ENCODE data around the gene ZNF667.

GRCh38 chr19:56400485-56400884 lies 76.7 kb downstream of the ZNF667 start:
- no peak for TF ChIP-seq EP300 (IDR thresholded peaks at IDR 0.05)
- TF ChIP-seq, protein P1, sequence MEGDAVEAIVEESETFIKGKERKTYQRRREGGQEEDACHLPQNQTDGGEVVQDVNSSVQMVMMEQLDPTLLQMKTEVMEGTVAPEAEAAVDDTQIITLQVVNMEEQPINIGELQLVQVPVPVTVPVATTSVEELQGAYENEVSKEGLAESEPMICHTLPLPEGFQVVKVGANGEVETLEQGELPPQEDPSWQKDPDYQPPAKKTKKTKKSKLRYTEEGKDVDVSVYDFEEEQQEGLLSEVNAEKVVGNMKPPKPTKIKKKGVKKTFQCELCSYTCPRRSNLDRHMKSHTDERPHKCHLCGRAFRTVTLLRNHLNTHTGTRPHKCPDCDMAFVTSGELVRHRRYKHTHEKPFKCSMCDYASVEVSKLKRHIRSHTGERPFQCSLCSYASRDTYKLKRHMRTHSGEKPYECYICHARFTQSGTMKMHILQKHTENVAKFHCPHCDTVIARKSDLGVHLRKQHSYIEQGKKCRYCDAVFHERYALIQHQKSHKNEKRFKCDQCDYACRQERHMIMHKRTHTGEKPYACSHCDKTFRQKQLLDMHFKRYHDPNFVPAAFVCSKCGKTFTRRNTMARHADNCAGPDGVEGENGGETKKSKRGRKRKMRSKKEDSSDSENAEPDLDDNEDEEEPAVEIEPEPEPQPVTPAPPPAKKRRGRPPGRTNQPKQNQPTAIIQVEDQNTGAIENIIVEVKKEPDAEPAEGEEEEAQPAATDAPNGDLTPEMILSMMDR (IDR thresholded peaks at IDR 0.05) = no peak
